Fibroblast of lung (primary cell): ENCODE data around the gene STK32C. TPM values are rescaled to one million over a fixed set of nuclear protein-coding genes. Genes with fewer than 3 reads are reported as not detected.

Source experiments
- DNase-seq, 2 donors: peaks; one replicate each; pipeline versions ENCODE4 v3.0.0 to v3.0.0-alpha.2; 2010; ENCODE audit warnings: low read depth in 2 of 2
- H2AFZ ChIP-seq: 2 replicates; pipeline ENCODE4 v1.5.1; 2012; ENCODE audit warnings: low read length, control low read depth, inconsistent platforms
- H3K27ac ChIP-seq: 2 replicates; pipeline ENCODE4 v1.5.1; 2011; ENCODE audit warnings: low read length, control low read depth; ENCODE audit not compliant: insufficient read depth
- H3K27me3 ChIP-seq: 2 replicates; pipeline ENCODE4 v1.5.1; 2011; ENCODE audit warnings: mild to moderate bottlenecking, low read length; ENCODE audit not compliant: control insufficient read depth, insufficient read depth
- H3K36me3 ChIP-seq: 2 replicates; pipeline ENCODE4 v1.5.1; 2011; ENCODE audit warnings: low read length; ENCODE audit not compliant: control insufficient read depth, insufficient read depth
- H3K4me1 ChIP-seq: 2 replicates; pipeline ENCODE4 v1.5.1; 2011; ENCODE audit warnings: low read length; ENCODE audit not compliant: control insufficient read depth, insufficient read depth; ENCODE audit errors: extremely low read depth
- H3K4me2 ChIP-seq: 2 replicates; pipeline ENCODE4 v1.5.1; 2011; ENCODE audit warnings: low read length, control low read depth; ENCODE audit not compliant: insufficient read depth; ENCODE audit errors: extremely low read depth
- H3K4me3 ChIP-seq, 4 experiments: fragments of 200-600 bp in 1 of 4; sonication (generic) in 1 of 4; replicated peaks in 1 of 4; 2 replicates each; pipeline ENCODE4 v1.5.1; 2011 to 2016; ENCODE audit warnings: low read length in 4 of 4, low read depth in 3 of 4, mild to moderate bottlenecking in 3 of 4, control low read depth in 2 of 4, inconsistent platforms in 1 of 4, mixed read lengths in 1 of 4; ENCODE audit not compliant: insufficient read depth in 1 of 4; ENCODE audit errors: control extremely low read depth in 1 of 4
- H3K79me2 ChIP-seq: 2 replicates; pipeline ENCODE4 v1.5.1; 2012; ENCODE audit warnings: mild to moderate bottlenecking, low read length, inconsistent platforms; ENCODE audit not compliant: control insufficient read depth, insufficient read depth
- H3K9ac ChIP-seq: 2 replicates; pipeline ENCODE4 v1.5.1; 2011; ENCODE audit warnings: mild to moderate bottlenecking, low read length, control low read depth; ENCODE audit not compliant: insufficient read depth
- H3K9me3 ChIP-seq: 2 replicates; pipeline ENCODE4 v1.5.1; 2012; ENCODE audit warnings: low read depth, low read length; ENCODE audit not compliant: control insufficient read depth, insufficient read depth
- H4K20me1 ChIP-seq: 2 replicates; pipeline ENCODE4 v1.5.1; 2011; ENCODE audit warnings: low read length; ENCODE audit not compliant: control insufficient read depth, insufficient read depth; ENCODE audit errors: extremely low read depth
- EZH2 ChIP-seq: IDR thresholded peaks from 2 replicates; pipeline ENCODE4 v1.5.1; 2012; ENCODE audit warnings: low read length, control low read depth, mild to moderate bottlenecking; ENCODE audit errors: missing control alignments
- polyA plus RNA-seq, 2 donors: library from polyadenylated mRNA; depleted of rRNA in 1 of 2; stranded (reverse) in 1 of 2; unstranded in 1 of 2; fragments of >200 nt; gene quantifications; 2 replicates each; pipeline ENCODE4 v1.2.1, GENCODE V29; 2011 to 2012; ENCODE audit warnings: missing spikeins in 1 of 2
- total RNA-seq: library from RNA; depleted of rRNA; stranded (reverse); fragments of >200 nt; gene quantifications from 2 replicates; pipeline ENCODE4 v1.2.1, GENCODE V29; 2014
- TF ChIP-seq, protein P1 (sequence below), 2 donors: IDR thresholded peaks in 1 of 2; conservative IDR thresholded peaks in 1 of 2; 1 replicate in 1 of 2; 2 replicates in 1 of 2; pipeline ENCODE4 v1.5.1; 2011 to 2012; ENCODE audit warnings: low read length in 2 of 2, control low read depth in 1 of 2, inconsistent platforms in 1 of 2, low read depth in 1 of 2, mild to moderate bottlenecking in 1 of 2

Gene STK32C
- total and polyA plus RNA-seq, 2 donors (not counting 1 experiment from before 2014, with no cell fraction given), result 4.4 to 21.5 TPM

DNA sequence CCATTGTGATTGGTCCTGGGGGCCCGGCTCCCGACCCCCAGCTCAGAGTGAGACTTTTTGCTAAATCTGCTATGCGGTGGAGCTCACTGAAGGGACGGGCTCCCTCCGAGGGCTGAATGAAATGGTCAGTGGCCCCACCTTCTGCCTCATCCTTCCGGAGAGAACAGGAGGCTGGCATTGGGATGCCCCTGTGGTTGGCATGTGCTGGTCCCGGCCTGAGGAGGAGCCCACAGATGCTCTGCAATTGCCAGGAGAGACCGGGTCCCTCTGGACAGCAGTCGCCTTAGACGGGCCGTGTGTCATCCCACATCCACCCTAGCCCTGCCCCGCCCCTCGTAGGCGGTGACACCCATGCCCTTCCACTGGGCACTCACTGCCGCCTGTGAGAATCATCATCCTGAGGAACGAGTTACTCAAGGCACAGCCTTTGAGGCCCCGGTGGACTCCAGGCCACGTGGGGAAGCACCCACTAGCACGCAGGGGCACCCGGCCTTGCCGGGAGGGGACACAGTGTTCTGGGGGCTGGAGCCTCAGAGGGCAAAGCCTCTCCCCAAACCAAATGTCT lies 142.3 kb downstream of the STK32C start:
- Histone ChIP-seq H3K36me3 (no peaks in the 10 kb centered on the region), H3K79me2 (no peaks in the 10 kb centered on the region), H3K9ac (no peak overlapping the region), H3K27ac (no peak overlapping the region), H3K4me3 (no peak overlapping the region), H3K4me2 (no peak overlapping the region), H3K9me3 (no peaks in the 10 kb centered on the region), H2AFZ (no peak overlapping the region), H4K20me1 (no peaks in the 10 kb centered on the region), H3K27me3 (no peaks in the 10 kb centered on the region), H3K4me1 (no peaks in the 10 kb centered on the region)
- no peak for TF ChIP-seq EZH2
- TF ChIP-seq, protein P1, sequence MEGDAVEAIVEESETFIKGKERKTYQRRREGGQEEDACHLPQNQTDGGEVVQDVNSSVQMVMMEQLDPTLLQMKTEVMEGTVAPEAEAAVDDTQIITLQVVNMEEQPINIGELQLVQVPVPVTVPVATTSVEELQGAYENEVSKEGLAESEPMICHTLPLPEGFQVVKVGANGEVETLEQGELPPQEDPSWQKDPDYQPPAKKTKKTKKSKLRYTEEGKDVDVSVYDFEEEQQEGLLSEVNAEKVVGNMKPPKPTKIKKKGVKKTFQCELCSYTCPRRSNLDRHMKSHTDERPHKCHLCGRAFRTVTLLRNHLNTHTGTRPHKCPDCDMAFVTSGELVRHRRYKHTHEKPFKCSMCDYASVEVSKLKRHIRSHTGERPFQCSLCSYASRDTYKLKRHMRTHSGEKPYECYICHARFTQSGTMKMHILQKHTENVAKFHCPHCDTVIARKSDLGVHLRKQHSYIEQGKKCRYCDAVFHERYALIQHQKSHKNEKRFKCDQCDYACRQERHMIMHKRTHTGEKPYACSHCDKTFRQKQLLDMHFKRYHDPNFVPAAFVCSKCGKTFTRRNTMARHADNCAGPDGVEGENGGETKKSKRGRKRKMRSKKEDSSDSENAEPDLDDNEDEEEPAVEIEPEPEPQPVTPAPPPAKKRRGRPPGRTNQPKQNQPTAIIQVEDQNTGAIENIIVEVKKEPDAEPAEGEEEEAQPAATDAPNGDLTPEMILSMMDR (conservative IDR thresholded peaks at IDR 0.05 in 1 of 2, IDR thresholded peaks at IDR 0.05 in 1 of 2; ENCODE audit: low read depth in 1 of 2, low read length in 2 of 2), result no peak
- DNase-seq, result no peak

DNA sequence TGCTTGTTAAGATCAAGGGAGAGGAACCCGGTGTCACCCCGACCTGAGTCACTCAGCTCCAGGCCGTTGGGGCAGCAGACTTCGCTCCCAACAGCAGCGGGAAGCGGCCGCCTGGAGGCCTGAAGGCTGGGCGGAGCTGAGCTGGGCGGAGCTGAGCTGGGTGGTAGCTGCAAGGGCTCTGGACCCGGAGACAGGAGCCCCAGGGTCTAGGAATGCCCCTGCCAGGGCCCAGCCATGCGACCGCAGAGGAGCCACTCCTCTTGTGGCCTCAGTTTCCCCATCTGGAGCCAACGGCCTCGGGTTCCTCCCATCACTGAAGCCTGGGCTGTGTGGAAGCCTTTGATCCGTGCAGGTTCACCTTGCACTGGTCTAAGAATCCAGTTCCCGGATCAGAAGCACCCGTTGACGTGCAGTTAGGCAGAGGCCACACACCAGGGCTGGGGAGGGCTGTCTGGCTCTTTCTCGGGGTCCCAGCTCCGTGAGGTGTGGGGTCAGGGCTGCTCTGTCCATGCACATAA lies 142.9 kb downstream of the STK32C start:
- no peak overlapping the region for H3K4me3 ChIP-seq
- no peak for DNase-seq

DNA sequence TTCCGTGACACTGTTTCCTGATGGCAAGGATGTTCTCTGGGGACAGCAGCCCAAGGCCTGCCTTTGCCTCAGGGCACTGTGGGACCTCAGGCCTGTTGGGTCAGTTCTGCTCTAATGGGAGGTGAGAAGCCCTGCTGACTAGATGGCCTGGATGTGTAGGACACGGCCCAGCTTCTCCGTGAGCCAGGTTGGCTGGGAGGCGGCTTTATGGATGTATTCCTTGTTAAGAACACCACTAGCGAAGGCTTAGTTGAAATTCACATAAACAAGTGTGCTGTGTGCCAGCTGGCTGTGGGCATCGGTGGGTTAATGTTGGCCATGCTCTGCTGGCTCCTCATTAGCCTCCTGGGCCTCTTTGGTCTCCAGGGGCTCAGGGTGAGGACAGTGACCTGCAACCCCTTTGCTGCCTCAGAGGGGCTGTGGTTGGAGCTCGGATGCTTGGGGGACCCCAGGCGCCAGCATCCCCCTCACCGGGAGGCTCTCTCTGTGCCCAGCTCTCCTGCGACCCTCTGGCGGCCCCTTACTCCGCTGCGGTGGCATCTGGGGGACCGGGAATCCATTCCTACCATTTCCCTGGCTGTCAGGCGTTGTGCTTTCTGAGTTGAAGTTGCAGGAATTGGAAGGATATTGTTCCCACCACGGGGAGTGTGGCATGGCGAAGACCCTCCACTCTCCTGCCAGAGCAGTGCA lies 143.8 kb downstream of the STK32C start:
- H3K9me3 ChIP-seq, result no peaks in the 10 kb centered on the region
- no peak for DNase-seq
- H4K20me1 ChIP-seq, result no peaks in the 10 kb centered on the region

More for the DNA sequence above, 142.9 kb downstream of the STK32C start:
- no peak overlapping the region for H2AFZ ChIP-seq
- H3K36me3 ChIP-seq, result no peaks in the 10 kb centered on the region
- H3K27me3 ChIP-seq, result no peaks in the 10 kb centered on the region
- H3K4me2 ChIP-seq, result no peak overlapping the region
- H4K20me1 ChIP-seq, result no peaks in the 10 kb centered on the region
- H3K79me2 ChIP-seq, result no peaks in the 10 kb centered on the region
- no peaks in the 10 kb centered on the region for H3K9me3 ChIP-seq
- TF ChIP-seq EZH2, result no peak
- TF ChIP-seq, protein P1 (conservative IDR thresholded peaks at IDR 0.05 in 1 of 2, IDR thresholded peaks at IDR 0.05 in 1 of 2; ENCODE audit: low read depth in 1 of 2, low read length in 2 of 2), result no peak
- no peak overlapping the region for H3K9ac ChIP-seq
- no peaks in the 10 kb centered on the region for H3K4me1 ChIP-seq
- H3K27ac ChIP-seq, result no peak overlapping the region

More for the DNA sequence above, 143.8 kb downstream of the STK32C start:
- Histone ChIP-seq H3K27ac (no peak overlapping the region), H3K27me3 (no peaks in the 10 kb centered on the region), H3K9ac (no peak overlapping the region), H3K36me3 (no peaks in the 10 kb centered on the region), H2AFZ (no peak overlapping the region), H3K4me2 (no peak overlapping the region), H3K4me1 (no peaks in the 10 kb centered on the region), H3K79me2 (no peaks in the 10 kb centered on the region), H3K4me3 (no peak overlapping the region)
- TF ChIP-seq EZH2, result no peak
- TF ChIP-seq, protein P1 (conservative IDR thresholded peaks at IDR 0.05 in 1 of 2, IDR thresholded peaks at IDR 0.05 in 1 of 2; ENCODE audit: low read depth in 1 of 2, low read length in 2 of 2), result no peak
